CD4-positive, alpha-beta T cell treated with Interleukin-21 for 1 hour (primary cell): ENCODE measurements around the gene GEN1.
A peak's percentile ranks its signal among the peaks of the same experiment; 100 is the strongest.

ENCODE experiments used
- DNase-seq: peaks from one replicate; pipeline ENCODE4 v3.0.0-alpha.2; 2020

GEN1 gene

GRCh38 chr2:17830053-17831034 lies 76.4 kb downstream of the GEN1 start:
- peak; percentile 19 for DNase-seq

GRCh38 chr2:17835516-17835915 lies 81.6 kb downstream of the GEN1 start:
- no peak for DNase-seq
